ENCODE data around the gene TMEM59.

TMEM59 gene

DNA sequence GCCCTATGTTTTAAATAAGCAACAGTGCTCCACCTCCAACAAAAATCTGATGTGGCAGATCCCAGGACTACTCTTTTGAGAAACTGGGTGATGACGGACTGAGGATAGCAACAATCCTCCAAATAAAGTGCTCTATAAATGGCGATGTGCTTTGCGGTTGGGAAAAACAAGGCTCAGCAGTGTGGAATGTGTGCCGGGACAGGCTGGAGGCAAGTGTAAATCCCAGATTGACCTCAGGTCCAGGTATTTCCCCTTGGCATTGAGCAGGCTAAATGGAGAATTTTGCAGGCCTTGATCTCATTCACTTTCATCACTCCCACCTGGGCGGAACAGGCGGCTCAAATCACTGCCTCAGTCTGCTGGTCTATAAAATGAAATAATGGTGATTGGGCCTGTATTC lies 71.8 kb downstream of the TMEM59 start:
- DNase-seq: no peak

DNA sequence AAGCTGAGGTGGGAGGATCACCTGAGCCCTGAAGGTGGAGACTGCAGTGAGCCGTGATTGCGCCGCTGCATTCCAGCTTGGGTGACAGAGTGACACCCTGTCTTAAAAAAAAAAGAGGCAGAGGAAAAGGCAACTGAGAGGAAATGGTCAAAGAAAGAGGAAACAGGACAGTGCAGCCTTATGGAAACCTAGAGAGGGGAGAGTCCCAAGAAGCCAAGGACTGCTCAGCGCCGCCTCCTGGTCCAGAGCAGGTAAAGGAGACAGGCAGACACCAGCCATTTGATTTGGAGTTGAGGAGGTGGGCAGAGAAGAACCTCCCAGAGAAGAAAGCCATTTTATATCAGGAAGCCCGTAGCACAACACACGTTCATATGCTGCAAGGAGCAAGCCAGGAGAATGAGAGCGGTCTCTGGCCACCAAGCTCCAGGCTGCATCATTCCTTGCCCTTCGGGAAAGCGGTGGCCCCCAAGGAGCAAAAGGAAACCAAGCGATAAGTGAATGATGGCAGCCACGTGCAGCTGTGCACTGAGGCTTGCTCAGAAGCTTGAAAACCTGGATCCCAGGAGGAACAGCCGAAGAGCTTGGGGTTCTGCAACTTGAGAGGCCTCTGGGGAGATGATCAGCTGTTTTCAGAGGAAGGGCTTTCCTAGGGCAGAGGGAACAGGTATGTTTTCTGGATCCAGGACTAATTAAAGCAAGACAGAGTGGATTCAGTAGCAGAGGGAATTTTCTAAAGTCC lies 73.1 kb downstream of the TMEM59 start:
- peak in 1 of 2 experiments; percentile 47 for DNase-seq
